LNCaP clone FGC (cell line): Measurements from ENCODE around the gene CLEC10A.

ENCODE experiments used
- DNase-seq: peaks from one replicate; pipeline ENCODE4 v3.0.0-alpha.2; 2011; ENCODE audit warnings: low read depth
- H3K4me3 ChIP-seq: 2 replicates; pipeline ENCODE4 v1.5.1; 2011; ENCODE audit warnings: mild to moderate bottlenecking, low read depth, low read length, control low read depth
- TF ChIP-seq, protein P1 (sequence below): IDR thresholded peaks from 2 replicates; pipeline ENCODE4 v1.5.1; 2012; ENCODE audit warnings: mild to moderate bottlenecking; ENCODE audit not compliant: control insufficient read depth, insufficient read depth; ENCODE audit errors: extremely low read depth

CLEC10A gene

DNA sequence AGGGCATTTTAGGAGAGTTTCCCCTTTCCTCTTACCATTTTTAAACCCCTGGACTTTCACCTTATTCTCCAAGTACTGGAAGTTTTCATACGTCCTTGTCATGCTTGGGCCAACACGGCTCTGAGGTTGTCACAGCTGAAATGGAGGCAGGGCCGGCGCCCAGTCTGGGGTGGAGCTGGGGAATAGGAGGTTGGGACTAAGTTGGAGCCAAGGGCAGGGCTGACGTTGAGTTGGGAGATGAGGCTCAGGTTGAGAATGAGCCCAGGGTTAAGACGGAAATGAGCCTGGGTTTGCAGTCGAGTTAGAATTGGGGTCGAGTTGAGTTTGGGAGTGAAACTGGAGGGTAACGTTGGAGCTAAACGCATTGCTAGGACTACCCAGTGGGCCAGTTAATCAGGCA, 1.3 kb downstream of the CLEC10A start:
- DNase-seq = no peak
- no peak overlapping the region for H3K4me3 ChIP-seq
- TF ChIP-seq, protein P1, sequence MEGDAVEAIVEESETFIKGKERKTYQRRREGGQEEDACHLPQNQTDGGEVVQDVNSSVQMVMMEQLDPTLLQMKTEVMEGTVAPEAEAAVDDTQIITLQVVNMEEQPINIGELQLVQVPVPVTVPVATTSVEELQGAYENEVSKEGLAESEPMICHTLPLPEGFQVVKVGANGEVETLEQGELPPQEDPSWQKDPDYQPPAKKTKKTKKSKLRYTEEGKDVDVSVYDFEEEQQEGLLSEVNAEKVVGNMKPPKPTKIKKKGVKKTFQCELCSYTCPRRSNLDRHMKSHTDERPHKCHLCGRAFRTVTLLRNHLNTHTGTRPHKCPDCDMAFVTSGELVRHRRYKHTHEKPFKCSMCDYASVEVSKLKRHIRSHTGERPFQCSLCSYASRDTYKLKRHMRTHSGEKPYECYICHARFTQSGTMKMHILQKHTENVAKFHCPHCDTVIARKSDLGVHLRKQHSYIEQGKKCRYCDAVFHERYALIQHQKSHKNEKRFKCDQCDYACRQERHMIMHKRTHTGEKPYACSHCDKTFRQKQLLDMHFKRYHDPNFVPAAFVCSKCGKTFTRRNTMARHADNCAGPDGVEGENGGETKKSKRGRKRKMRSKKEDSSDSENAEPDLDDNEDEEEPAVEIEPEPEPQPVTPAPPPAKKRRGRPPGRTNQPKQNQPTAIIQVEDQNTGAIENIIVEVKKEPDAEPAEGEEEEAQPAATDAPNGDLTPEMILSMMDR = no peak

DNA sequence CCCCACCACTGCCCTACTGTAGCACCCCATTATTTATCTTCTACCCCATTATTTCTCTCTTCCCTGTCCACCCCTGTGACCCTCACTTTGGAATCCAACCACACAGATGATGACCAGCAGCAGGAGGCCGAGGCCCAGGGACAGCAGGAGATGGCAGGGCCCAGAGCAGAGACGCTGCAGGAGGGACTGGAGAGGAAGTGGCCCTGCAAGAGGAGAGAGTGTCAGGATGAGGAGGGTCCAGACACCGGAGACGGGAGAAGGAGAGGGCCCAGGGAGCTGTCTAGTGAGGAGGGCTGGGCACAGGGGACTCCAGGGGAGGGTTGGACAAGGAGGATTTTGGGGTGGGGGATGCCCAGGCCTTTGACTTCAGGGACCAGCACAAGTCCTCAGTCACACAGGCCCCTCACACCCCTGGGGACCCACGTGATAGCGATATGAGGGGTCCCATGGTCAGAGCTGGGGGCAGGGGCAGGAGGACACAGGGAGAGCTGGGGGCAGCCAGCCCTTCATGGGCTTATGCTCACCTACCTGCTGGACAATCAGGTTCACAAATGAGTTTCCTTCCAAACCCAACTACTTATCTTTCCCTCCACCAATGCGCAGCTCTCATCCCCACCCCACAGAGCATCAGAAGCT, 2.0 kb downstream of the CLEC10A start:
- DNase-seq = no peak
- TF ChIP-seq, protein P1 = no peak
- H3K4me3 ChIP-seq = no peak overlapping the region

GRCh38 chr17:7074931-7075330, 5.1 kb downstream of the CLEC10A start:
- TF ChIP-seq, protein P1 = no peak
- DNase-seq = no peak
- H3K4me3 ChIP-seq = no peak overlapping the region

- DNase-seq = no peak
- no peak overlapping the region for H3K4me3 ChIP-seq
- TF ChIP-seq, protein P1 = no peak
These were observed 7.6 kb downstream of the CLEC10A start for GRCh38 chr17:7072406-7072805.

GRCh38 chr17:7070712-7071111, 9.3 kb downstream of the CLEC10A start:
- TF ChIP-seq, protein P1 = no peak
- DNase-seq = no peak
- H3K4me3 ChIP-seq = no peak overlapping the region

DNA sequence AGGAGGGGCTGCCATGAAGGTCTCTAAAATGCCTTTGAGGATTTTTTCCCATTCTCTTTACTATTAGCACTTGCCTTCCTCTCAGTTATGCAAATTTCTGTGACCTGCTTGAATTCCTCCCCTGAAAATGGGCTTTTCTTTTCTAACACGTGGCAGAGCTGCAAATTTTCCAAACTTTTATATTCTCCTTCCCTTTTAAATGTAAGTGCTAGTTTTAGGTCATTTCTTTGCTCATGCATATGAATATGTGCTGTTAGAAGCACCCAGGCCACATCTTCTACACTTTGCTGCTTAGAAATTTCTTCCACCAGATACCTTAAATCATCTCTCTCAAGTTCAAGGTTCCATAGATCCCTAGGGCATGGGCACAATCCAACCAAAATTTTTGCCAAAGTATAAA, 11.8 kb downstream of the CLEC10A start:
- TF ChIP-seq, protein P1 = no peak
- no peak for DNase-seq
- H3K4me3 ChIP-seq = no peak overlapping the region

DNA sequence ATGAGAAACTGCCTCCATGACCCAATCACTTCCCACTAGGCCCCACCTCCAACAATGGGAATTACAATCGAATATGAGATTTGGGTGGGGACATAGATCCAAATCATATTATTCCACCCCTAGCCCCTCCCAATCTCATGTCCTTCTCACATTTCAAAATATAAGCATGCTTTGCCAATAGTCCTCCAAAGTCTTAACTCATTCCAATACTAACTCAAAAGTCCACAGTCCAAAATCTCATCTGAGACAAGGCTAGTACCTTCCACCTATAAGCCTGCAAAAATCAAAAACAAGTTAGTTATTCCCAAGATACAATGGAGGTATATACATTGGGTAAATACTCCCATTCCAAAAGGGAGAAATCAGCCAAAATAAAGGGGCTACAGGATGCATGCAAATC, 12.9 kb downstream of the CLEC10A start:
- no peak overlapping the region for H3K4me3 ChIP-seq
- DNase-seq = no peak
- TF ChIP-seq, protein P1 = no peak
